Liver (tissue), 9 donors: ENCODE measurements around the gene CCNL1. TPM values are rescaled to one million over a fixed set of nuclear protein-coding genes. Genes with fewer than 3 reads are reported as not detected.
A peak's percentile ranks its signal among the peaks of the same experiment; 100 is the strongest.

Experiments used
- DNase-seq: peaks from one replicate; pipeline ENCODE4 v3.0.0-alpha.2; 2017; ENCODE audit warnings: low spot score
- H3K27ac ChIP-seq, 2 donors: one replicate each; pipeline ENCODE4 v1.7.0; 2013; ENCODE audit warnings: inconsistent platforms in 2 of 2, low read length in 2 of 2, control low read depth in 1 of 2, low read depth in 1 of 2, mild to moderate bottlenecking in 1 of 2
- H3K27me3 ChIP-seq, 4 donors: one replicate each; pipeline versions ENCODE4 v1.6.1 to v1.7.0; 2013; ENCODE audit warnings: low read length in 3 of 4, inconsistent platforms in 1 of 4, mild to moderate bottlenecking in 1 of 4, moderate library complexity in 1 of 4; ENCODE audit not compliant: control insufficient read depth in 4 of 4, insufficient read depth in 4 of 4
- H3K36me3 ChIP-seq, 4 donors: one replicate each; pipeline versions ENCODE4 v1.6.1 to v1.7.0; 2013; ENCODE audit warnings: low read length in 3 of 4, mild to moderate bottlenecking in 3 of 4, low read depth in 1 of 4, moderate library complexity in 1 of 4; ENCODE audit not compliant: control insufficient read depth in 4 of 4, insufficient read depth in 3 of 4
- H3K4me1 ChIP-seq, 4 donors: one replicate each; pipeline versions ENCODE4 v1.6.1 to v1.7.0; 2013; ENCODE audit warnings: low read length in 3 of 4, mild to moderate bottlenecking in 3 of 4, moderate library complexity in 1 of 4; ENCODE audit not compliant: control insufficient read depth in 4 of 4, insufficient read depth in 4 of 4
- H3K4me3 ChIP-seq, 3 donors: one replicate each; pipeline versions ENCODE4 v1.6.1 to v1.7.0; 2013; ENCODE audit warnings: low read length in 3 of 3, control low read depth in 1 of 3, low read depth in 1 of 3, mild to moderate bottlenecking in 1 of 3
- H3K9ac ChIP-seq, 2 donors: one replicate each; pipeline ENCODE4 v1.7.0; 2013; ENCODE audit warnings: low read length in 2 of 2, mild to moderate bottlenecking in 2 of 2, moderate library complexity in 2 of 2, control low read depth in 1 of 2, low read depth in 1 of 2
- H3K9me3 ChIP-seq, 4 donors: one replicate each; pipeline versions ENCODE4 v1.6.1 to v1.7.0; 2013; ENCODE audit warnings: low read length in 3 of 4; ENCODE audit not compliant: control insufficient read depth in 4 of 4
- ATF3 ChIP-seq: IDR thresholded peaks from 2 replicates; pipeline ENCODE4 v1.6.1; 2016; ENCODE audit warnings: antibody characterized with exemption
- EGR1 ChIP-seq, 2 donors: IDR thresholded peaks; 2 replicates each; pipeline ENCODE4 v1.6.1; 2016 to 2018; ENCODE audit warnings: antibody characterized with exemption in 2 of 2, low read depth in 2 of 2
- FOXA1 ChIP-seq: IDR thresholded peaks from 2 replicates; pipeline ENCODE4 v1.6.1; 2016; ENCODE audit warnings: antibody characterized with exemption
- GABPA ChIP-seq, 2 donors: IDR thresholded peaks in 1 of 2; conservative IDR thresholded peaks in 1 of 2; 2 replicates each; pipeline ENCODE4 v1.6.1; 2016; ENCODE audit warnings: antibody characterized with exemption in 2 of 2, mild to moderate bottlenecking in 1 of 2, moderate library complexity in 1 of 2
- HNF4A ChIP-seq, 2 donors: conservative IDR thresholded peaks; 2 replicates each; pipeline ENCODE4 v1.6.1; 2016; ENCODE audit warnings: antibody characterized with exemption in 2 of 2, mild to moderate bottlenecking in 2 of 2
- JUND ChIP-seq, 2 donors: IDR thresholded peaks; 2 replicates each; pipeline ENCODE4 v1.6.1; 2016; ENCODE audit warnings: antibody characterized with exemption in 2 of 2
- RAD21 ChIP-seq, 2 donors: IDR thresholded peaks; 2 replicates each; pipeline ENCODE4 v1.6.1; 2016; ENCODE audit warnings: antibody characterized with exemption in 2 of 2, mild to moderate bottlenecking in 2 of 2
- REST ChIP-seq: IDR thresholded peaks from 2 replicates; pipeline ENCODE4 v1.6.1; 2016; ENCODE audit warnings: antibody characterized with exemption, mild to moderate bottlenecking
- RXRA ChIP-seq, 2 donors: IDR thresholded peaks; 2 replicates each; pipeline ENCODE4 v1.6.1; 2017 to 2018; ENCODE audit warnings: antibody characterized with exemption in 2 of 2, mild to moderate bottlenecking in 1 of 2
- SP1 ChIP-seq: IDR thresholded peaks from 2 replicates; pipeline ENCODE4 v1.6.1; 2018; ENCODE audit warnings: antibody characterized with exemption, mild to moderate bottlenecking
- TAF1 ChIP-seq: conservative IDR thresholded peaks from 2 replicates; pipeline ENCODE4 v1.6.1; 2016; ENCODE audit warnings: antibody characterized with exemption, mild to moderate bottlenecking
- WGBS: extraction: QIAGEN DNeasy Blood & Tissue Kit; methylation state at CpG from one replicate; pipeline ENCODE4 v1.1.7; 2013; 5-methylcytosine and 5-hydroxymethylcytosine counted together
- polyA plus RNA-seq, 2 donors: library from polyadenylated mRNA; stranded (reverse) in 1 of 2; unstranded in 1 of 2; fragments of 200-250 nt in 1 of 2; fragments of >200 nt in 1 of 2; fragmentation: Nextera tagmentation in 1 of 2; extraction: Ambion mirVana in 1 of 2; gene quantifications; one replicate each; pipeline versions ENCODE4 v1.2.1 to v1.2.3, GENCODE V29; 2013 to 2015
- total RNA-seq, 2 donors: library from RNA; depleted of rRNA; stranded (reverse); fragments of >200 nt; gene quantifications; one replicate each; pipeline ENCODE4 v1.2.3, GENCODE V29; 2014
- TF ChIP-seq, protein P1 (sequence below): fragments of 150-350 bp; IDR thresholded peaks from 2 replicates; pipeline ENCODE4 v1.5.1; 2017; ENCODE audit warnings: improper control_type of control experiment, low read depth, low read length; ENCODE audit not compliant: missing input control
- donor health status: healthy.
- donor health status: healthy.
- donor health status: healthy.
- donor health status: healthy.
- donor health status: healthy.

The CCNL1 gene
- total and polyA plus RNA-seq, 4 donors, result 22.7 to 163 (median 95.0) TPM

DNA sequence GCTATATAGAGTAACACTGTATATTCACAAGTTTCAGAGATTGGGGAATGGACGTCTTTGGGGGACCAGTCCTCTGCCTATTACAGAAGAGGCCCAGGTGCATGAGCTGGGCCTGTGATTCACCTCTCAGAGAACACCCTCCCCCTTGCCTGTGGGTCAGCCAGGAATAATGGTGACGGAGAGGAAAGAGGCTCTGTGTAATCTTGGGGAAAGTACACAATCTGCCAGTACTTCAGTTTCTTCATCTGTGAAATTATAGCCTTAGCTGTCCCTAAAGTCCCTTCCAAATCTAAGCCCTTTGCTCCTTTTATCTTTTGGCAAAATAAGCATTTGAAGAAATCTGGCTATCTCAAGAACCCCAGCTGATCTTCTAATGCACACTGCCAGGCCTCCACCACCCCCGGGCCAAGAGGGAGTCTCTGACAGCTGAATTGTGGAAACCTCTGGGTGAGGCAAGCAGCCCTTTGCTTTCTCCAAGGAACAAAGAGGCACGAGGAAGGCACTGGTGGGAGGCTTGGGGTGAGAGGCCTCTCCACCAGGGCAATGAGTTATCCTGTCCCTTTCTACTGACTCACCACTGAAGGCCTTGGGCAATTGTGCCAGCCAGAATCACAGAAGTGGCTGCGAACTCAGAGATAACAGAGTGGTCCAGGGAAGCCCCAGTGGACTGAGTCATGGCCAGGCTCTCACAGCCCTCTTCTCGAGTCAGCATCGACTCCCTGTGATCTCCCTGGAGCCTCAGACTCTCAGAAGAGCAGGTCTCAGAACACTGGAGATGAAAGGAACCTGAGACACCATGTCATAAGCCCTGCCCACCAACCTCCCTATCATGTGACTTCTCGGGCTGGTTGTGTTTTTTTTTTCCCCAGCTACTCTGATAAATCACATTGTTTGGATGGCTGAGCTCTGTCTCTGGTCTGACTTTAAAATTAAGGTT is 31.8 kb downstream of the CCNL1 start (continued):
- TF ChIP-seq, protein P1, sequence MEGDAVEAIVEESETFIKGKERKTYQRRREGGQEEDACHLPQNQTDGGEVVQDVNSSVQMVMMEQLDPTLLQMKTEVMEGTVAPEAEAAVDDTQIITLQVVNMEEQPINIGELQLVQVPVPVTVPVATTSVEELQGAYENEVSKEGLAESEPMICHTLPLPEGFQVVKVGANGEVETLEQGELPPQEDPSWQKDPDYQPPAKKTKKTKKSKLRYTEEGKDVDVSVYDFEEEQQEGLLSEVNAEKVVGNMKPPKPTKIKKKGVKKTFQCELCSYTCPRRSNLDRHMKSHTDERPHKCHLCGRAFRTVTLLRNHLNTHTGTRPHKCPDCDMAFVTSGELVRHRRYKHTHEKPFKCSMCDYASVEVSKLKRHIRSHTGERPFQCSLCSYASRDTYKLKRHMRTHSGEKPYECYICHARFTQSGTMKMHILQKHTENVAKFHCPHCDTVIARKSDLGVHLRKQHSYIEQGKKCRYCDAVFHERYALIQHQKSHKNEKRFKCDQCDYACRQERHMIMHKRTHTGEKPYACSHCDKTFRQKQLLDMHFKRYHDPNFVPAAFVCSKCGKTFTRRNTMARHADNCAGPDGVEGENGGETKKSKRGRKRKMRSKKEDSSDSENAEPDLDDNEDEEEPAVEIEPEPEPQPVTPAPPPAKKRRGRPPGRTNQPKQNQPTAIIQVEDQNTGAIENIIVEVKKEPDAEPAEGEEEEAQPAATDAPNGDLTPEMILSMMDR, result no peak
- TF ChIP-seq FOXA1, result no peak
- no peak for TF ChIP-seq ATF3
- TF ChIP-seq EGR1 (IDR thresholded peaks at IDR 0.05; ENCODE audit: low read depth in 2 of 2), result no peak
- TF ChIP-seq JUND (IDR thresholded peaks at IDR 0.05), result peak in 1 of 2 donors; percentile 40
- no peak for TF ChIP-seq GABPA (IDR thresholded peaks at IDR 0.05 in 1 of 2, conservative IDR thresholded peaks at IDR 0.05 in 1 of 2)
- TF ChIP-seq RAD21 (IDR thresholded peaks at IDR 0.05), result peak in 1 of 2 donors; percentile 13

DNA sequence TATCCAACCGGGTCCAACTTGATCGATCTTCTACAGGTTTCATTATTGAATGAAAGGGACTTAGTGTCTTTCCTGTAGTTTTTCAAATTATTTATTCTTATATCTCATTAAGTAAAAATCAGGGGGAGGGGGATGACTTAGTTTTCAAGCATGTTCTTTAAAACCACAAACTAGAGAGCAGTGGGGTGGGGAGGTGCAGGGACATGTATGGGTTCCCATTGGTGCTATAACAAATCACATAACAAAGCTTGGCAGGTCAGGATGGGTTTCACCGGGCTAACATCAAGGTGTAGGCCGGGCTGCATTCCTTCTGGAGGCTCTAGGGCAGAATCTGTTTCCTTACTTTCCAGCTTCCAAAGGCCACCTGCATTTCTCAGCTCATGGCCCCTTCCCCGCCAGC is 32.7 kb downstream of the CCNL1 start:
- no peaks in the 10 kb centered on the region for H3K27me3 ChIP-seq
- no peak overlapping the region for H3K9ac ChIP-seq
- no peaks in the 10 kb centered on the region for H3K9me3 ChIP-seq
- H3K36me3 ChIP-seq, result no peaks in the 10 kb centered on the region
- WGBS, result 89% methylated on average over 5 of the region's 5 CpGs
- H3K4me1 ChIP-seq, result peaks cover 13 to 31% (median 23%) of the 10 kb centered on the region in 4 donors
- no peak for DNase-seq
- TF ChIP-seq RAD21 (IDR thresholded peaks at IDR 0.05) (no peak), REST (no peak), TAF1 (no peak), RXRA (IDR thresholded peaks at IDR 0.05) (no peak), EGR1 (IDR thresholded peaks at IDR 0.05; ENCODE audit: low read depth in 2 of 2) (no peak), ATF3 (no peak), HNF4A (conservative IDR thresholded peaks at IDR 0.05) (no peak), SP1 (no peak), JUND (IDR thresholded peaks at IDR 0.05) (no peak), GABPA (IDR thresholded peaks at IDR 0.05 in 1 of 2, conservative IDR thresholded peaks at IDR 0.05 in 1 of 2) (no peak)
- TF ChIP-seq, protein P1, result no peak
- no peak overlapping the region for H3K4me3 ChIP-seq
- H3K27ac ChIP-seq, result peak overlapping the region; percentile 42 to 74
